ENCODE results near the gene TMEM203.

Gene TMEM203

DNA sequence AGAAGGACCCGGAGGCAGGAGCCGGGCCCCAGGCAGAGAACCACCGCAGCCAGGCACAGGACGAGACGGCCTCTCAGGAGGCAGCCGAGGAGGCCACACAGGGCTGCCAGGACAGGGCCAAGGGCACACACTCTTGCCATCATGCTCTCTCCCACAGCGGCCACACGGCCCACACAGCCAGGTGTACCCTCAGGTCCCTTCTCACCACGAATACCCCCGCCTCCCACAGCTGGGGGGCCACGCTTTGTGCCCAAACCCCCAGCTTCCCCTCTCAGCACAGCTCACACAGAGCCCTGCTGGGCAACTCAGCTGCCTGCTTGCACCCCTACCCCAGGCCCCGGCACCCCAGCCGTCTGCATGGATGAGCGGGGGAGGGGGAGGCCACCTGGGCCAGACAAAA lies 11.7 kb downstream of the TMEM203 start:
- Histone ChIP-seq H3K27me3 (replicated peaks; ENCODE audit: control insufficient read depth, insufficient read depth, low read length) (no peaks in the 10 kb centered on the region), H3K9me3 (ENCODE audit: control insufficient read depth, low read length) (no peaks in the 10 kb centered on the region), H3K4me3 (ENCODE audit: low read length) (no peak overlapping the region), H3K9ac (ENCODE audit: low read length) (no peak overlapping the region), H3K36me3 (ENCODE audit: control insufficient read depth, insufficient read depth, low read length, severe bottlenecking) (peaks cover 24% of the 10 kb centered on the region), H3K4me1 (ENCODE audit: control insufficient read depth, insufficient read depth, low read length) (peaks cover 24% of the 10 kb centered on the region)
- no peak for DNase-seq (ENCODE audit: low read depth)

DNA sequence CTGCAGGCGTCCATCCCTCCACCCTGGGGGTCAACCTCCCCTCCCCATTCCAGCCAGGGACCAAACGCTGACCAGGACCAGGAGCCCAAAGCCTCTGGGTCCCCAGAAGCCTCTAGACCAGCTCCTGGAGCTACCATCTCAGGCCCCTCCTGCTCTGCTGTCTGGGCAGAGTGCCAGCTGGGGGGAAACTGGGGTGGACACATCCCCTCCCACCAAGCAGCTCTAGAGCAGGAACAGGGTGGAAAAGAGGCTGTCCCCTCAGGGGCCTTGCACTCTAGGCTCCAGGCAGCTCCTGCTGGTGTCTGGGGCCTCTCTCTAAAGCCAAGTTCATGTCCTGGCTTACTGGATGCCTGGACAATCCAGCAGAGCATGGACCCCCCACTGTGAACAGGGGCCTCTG lies 12.6 kb downstream of the TMEM203 start:
- no peaks in the 10 kb centered on the region for H3K27me3 ChIP-seq (replicated peaks; ENCODE audit: control insufficient read depth, insufficient read depth, low read length)
- H3K4me1 ChIP-seq (ENCODE audit: control insufficient read depth, insufficient read depth, low read length): peaks cover 18% of the 10 kb centered on the region
- H3K36me3 ChIP-seq (ENCODE audit: control insufficient read depth, insufficient read depth, low read length, severe bottlenecking): peaks cover 24% of the 10 kb centered on the region
- DNase-seq (ENCODE audit: low read depth): no peak
- no peak overlapping the region for H3K4me3 ChIP-seq (ENCODE audit: low read length)
- no peak overlapping the region for H3K9ac ChIP-seq (ENCODE audit: low read length)
- no peaks in the 10 kb centered on the region for H3K9me3 ChIP-seq (ENCODE audit: control insufficient read depth, low read length)

DNA sequence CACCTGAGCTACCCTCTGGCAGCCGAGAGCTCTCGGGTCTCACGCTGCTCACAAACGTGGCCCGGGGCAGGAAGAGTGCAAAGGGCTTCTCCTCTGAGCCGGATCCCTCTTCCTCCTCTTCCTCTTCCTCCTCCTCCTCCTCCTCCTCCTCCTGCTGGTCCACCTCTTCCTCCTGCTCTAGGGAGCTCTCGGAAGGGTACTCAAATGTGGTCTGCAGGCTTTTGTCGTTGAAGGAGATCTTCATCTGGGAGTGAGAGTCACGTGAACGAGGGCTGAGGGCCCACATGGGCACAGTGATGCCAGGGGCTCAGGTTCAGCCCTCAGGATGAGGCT lies 13.0 kb downstream of the TMEM203 start:
- H3K4me1 ChIP-seq (ENCODE audit: control insufficient read depth, insufficient read depth, low read length): peaks cover 22% of the 10 kb centered on the region
- H3K4me3 ChIP-seq (ENCODE audit: low read length): no peak overlapping the region
- DNase-seq (ENCODE audit: low read depth): no peak
- peaks cover 24% of the 10 kb centered on the region for H3K36me3 ChIP-seq (ENCODE audit: control insufficient read depth, insufficient read depth, low read length, severe bottlenecking)
- no peak overlapping the region for H3K9ac ChIP-seq (ENCODE audit: low read length)
- no peaks in the 10 kb centered on the region for H3K27me3 ChIP-seq (replicated peaks; ENCODE audit: control insufficient read depth, insufficient read depth, low read length)
- H3K9me3 ChIP-seq (ENCODE audit: control insufficient read depth, low read length): no peaks in the 10 kb centered on the region

GRCh38 chr9:137191691-137192447 lies 13.6 kb downstream of the TMEM203 start:
- Histone ChIP-seq H3K4me3 (ENCODE audit: low read length) (no peak overlapping the region), H3K27me3 (replicated peaks; ENCODE audit: control insufficient read depth, insufficient read depth, low read length) (no peaks in the 10 kb centered on the region), H3K9ac (ENCODE audit: low read length) (peak overlapping the region; percentile 1), H3K36me3 (ENCODE audit: control insufficient read depth, insufficient read depth, low read length, severe bottlenecking) (peaks cover 24% of the 10 kb centered on the region), H3K9me3 (ENCODE audit: control insufficient read depth, low read length) (no peaks in the 10 kb centered on the region), H3K4me1 (ENCODE audit: control insufficient read depth, insufficient read depth, low read length) (peaks cover 28% of the 10 kb centered on the region)
- no peak for DNase-seq (ENCODE audit: low read depth)

GRCh38 chr9:137191245-137191644 lies 14.2 kb downstream of the TMEM203 start:
- Histone ChIP-seq H3K4me3 (ENCODE audit: low read length) (no peak overlapping the region), H3K9me3 (ENCODE audit: control insufficient read depth, low read length) (no peaks in the 10 kb centered on the region), H3K4me1 (ENCODE audit: control insufficient read depth, insufficient read depth, low read length) (peaks cover 34% of the 10 kb centered on the region), H3K27me3 (replicated peaks; ENCODE audit: control insufficient read depth, insufficient read depth, low read length) (no peaks in the 10 kb centered on the region), H3K36me3 (ENCODE audit: control insufficient read depth, insufficient read depth, low read length, severe bottlenecking) (peaks cover 24% of the 10 kb centered on the region), H3K9ac (ENCODE audit: low read length) (peak overlapping the region; percentile 1)
- DNase-seq (ENCODE audit: low read depth): no peak

DNA sequence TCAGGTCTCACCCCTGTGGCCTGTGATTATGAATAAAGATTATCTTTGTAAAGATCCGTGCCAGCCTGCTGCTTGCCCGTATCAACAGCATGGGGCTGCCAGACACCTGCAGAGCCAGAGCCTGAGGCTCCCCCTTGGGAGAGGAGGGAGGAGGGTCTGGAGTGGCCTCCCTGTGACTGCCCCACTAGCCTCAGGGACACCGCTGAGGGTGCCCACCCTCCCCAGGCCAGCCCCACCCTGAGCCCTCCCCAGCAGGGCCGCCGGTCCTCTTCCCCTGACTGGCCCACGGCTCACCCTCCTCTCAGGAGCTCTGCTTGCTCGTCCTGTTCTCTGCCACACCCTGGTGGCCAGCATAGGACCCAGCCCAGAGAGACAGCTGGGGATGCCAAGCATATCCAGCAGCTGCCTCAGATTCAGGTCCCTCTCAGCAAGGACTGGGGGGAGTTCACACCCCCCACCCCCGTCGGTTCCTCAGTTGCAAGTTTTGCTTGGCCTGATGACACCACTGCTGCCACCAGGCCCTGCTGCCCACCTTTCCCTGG lies 15.1 kb downstream of the TMEM203 start:
- peak overlapping the region; percentile 99 for H3K9ac ChIP-seq (ENCODE audit: low read length)
- H3K36me3 ChIP-seq (ENCODE audit: control insufficient read depth, insufficient read depth, low read length, severe bottlenecking): peaks cover 28% of the 10 kb centered on the region
- no peak overlapping the region for H3K4me3 ChIP-seq (ENCODE audit: low read length)
- DNase-seq (ENCODE audit: low read depth): no peak
- no peaks in the 10 kb centered on the region for H3K9me3 ChIP-seq (ENCODE audit: control insufficient read depth, low read length)
- H3K27me3 ChIP-seq (replicated peaks; ENCODE audit: control insufficient read depth, insufficient read depth, low read length): no peaks in the 10 kb centered on the region
- peaks cover 32% of the 10 kb centered on the region for H3K4me1 ChIP-seq (ENCODE audit: control insufficient read depth, insufficient read depth, low read length)

DNA sequence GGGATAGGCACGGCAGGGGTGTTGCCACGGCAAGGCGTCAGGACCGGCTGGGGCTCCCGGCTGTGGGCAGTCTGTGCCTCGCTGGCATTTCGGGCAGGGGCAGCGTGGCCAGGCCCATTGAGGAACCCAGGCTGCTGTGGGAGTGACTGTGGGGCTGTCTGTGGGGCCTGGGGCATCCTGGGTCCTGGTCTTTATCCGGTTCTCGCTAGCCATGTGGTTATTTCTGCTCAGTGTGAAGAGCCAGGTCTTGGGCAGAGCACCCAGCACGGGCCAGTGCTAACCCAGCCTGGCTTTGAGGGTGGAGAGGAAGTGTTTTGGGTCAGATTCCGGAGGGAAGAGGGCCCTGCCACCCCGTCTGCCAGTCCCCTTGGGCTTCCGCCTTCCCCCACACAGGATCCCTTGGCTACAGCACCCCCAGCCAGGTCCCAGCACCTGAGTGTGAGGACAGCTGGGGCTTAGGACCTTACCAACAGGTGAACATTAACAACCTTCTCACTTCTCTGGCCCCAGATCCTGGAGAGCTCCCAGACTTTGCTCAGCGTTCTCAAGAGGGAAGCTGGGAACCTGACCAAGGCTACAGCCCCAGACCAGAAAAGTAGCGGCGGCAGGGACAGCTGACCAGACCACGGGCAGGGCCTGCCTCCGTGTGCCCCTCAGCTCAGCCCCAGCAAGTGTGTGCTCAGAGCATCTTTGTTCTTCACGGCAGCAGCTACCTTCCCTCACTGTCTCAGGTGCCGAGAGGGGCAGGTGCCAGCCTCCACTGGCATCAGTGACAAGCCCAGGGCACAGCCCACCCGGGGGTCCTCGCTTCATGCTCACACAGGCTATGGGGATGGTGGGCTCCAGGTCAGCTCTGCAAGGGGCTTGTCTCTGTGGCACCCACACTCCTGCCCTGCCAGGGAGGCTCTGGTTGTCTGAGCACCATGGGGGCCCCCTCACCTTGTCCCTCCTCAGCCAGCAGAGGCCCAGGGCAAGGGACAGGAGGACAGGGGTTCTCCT lies 15.9 kb downstream of the TMEM203 start:
- H3K4me3 ChIP-seq (ENCODE audit: low read length): peak overlapping the region; percentile 99
- peaks cover 31% of the 10 kb centered on the region for H3K4me1 ChIP-seq (ENCODE audit: control insufficient read depth, insufficient read depth, low read length)
- no peak for DNase-seq (ENCODE audit: low read depth)
- peak overlapping the region; percentile 99 for H3K9ac ChIP-seq (ENCODE audit: low read length)
- no peaks in the 10 kb centered on the region for H3K27me3 ChIP-seq (replicated peaks; ENCODE audit: control insufficient read depth, insufficient read depth, low read length)
- H3K36me3 ChIP-seq (ENCODE audit: control insufficient read depth, insufficient read depth, low read length, severe bottlenecking): peaks cover 34% of the 10 kb centered on the region
- no peaks in the 10 kb centered on the region for H3K9me3 ChIP-seq (ENCODE audit: control insufficient read depth, low read length)

DNA sequence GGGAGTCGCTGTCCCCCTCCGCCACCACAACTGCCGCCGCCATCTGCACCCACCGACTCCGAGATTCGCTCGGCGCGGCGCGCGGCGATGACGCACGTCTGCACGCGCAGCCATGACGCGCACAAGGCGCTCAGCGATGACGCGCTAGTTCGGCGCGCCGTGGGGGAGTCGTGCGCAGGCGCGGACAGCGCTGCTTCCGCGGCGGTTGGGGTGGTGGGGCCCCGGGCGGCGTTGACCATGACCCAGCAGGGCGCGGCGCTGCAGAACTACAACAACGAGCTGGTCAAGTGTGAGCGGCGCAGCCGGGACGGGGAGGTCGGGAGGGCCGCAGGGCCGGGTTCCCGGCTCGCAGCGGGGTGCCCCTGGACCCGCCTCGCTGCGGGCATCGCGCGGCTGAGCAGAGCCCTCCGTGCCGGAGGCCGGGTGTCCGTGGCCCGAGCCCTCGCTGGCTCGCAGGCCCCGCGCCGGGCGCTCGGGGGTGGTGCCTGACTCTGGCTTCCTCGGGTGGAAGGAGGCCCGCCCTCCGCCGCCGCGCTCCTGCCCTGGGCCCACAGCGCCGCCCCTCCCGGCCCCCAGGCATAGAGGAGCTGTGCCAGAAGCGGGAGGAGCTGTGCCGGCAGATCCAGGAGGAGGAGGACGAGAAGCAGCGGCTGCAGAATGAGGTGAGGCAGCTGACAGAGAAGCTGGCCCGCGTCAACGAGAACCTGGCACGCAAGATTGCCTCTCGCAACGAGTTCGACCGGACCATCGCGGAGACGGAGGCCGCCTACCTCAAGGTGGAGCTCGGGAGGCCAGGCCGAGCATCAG lies 16.8 kb downstream of the TMEM203 start, which contains the start of the genes ANAPC2 and SSNA1:
Gene ANAPC2, minus strand, starts transcription at position 71 of the 807 bp plus-strand sequence. Its CDS starts 28 bp downstream, at position 43.
Gene SSNA1, plus strand, starts transcription at position 187 of the 807 bp plus-strand sequence. Its CDS starts 51 bp downstream, at position 238.
- Histone ChIP-seq H3K36me3 (ENCODE audit: control insufficient read depth, insufficient read depth, low read length, severe bottlenecking) (peaks cover 43% of the 10 kb centered on the region), H3K4me3 (ENCODE audit: low read length) (peak within 1 kb of the TSS; percentile 99), H3K9ac (ENCODE audit: low read length) (peak within 1 kb of the TSS; percentile 99), H3K9me3 (ENCODE audit: control insufficient read depth, low read length) (no peaks in the 10 kb centered on the region), H3K27me3 (replicated peaks; ENCODE audit: control insufficient read depth, insufficient read depth, low read length) (no peaks in the 10 kb centered on the region), H3K4me1 (ENCODE audit: control insufficient read depth, insufficient read depth, low read length) (peaks cover 31% of the 10 kb centered on the region)
- peak; percentile 96 for DNase-seq (ENCODE audit: low read depth)

GRCh38 chr9:137188086-137188489 lies 17.4 kb downstream of the TMEM203 start:
- Histone ChIP-seq H3K4me3 (ENCODE audit: low read length) (peak overlapping the region; percentile 99), H3K9ac (ENCODE audit: low read length) (peak overlapping the region; percentile 99), H3K4me1 (ENCODE audit: control insufficient read depth, insufficient read depth, low read length) (peaks cover 31% of the 10 kb centered on the region), H3K36me3 (ENCODE audit: control insufficient read depth, insufficient read depth, low read length, severe bottlenecking) (peaks cover 49% of the 10 kb centered on the region), H3K27me3 (replicated peaks; ENCODE audit: control insufficient read depth, insufficient read depth, low read length) (no peaks in the 10 kb centered on the region), H3K9me3 (ENCODE audit: control insufficient read depth, low read length) (no peaks in the 10 kb centered on the region)
- DNase-seq (ENCODE audit: low read depth): no peak

DNA sequence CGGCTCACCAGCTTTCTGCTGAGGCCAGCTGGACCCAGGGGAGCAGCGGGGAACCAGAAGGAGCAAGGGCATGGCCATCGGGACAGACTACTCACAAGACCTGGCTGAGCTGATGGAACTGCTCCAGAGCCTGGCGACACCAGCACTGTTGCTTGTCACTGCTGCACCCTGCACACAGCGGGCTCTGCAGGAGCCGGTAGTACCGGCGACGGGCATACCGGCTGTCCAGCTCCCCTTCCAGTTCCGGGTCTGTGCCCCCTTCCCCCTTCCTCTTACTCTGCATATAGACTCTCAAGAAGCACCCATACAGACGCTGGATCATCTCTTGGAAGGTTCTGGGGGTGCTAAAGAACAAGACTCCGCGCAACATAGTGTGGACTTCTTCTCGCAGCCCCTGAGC lies 18.1 kb downstream of the TMEM203 start:
- Histone ChIP-seq H3K27me3 (replicated peaks; ENCODE audit: control insufficient read depth, insufficient read depth, low read length) (no peaks in the 10 kb centered on the region), H3K9me3 (ENCODE audit: control insufficient read depth, low read length) (no peaks in the 10 kb centered on the region), H3K4me3 (ENCODE audit: low read length) (peak overlapping the region; percentile 99), H3K36me3 (ENCODE audit: control insufficient read depth, insufficient read depth, low read length, severe bottlenecking) (peaks cover 56% of the 10 kb centered on the region), H3K4me1 (ENCODE audit: control insufficient read depth, insufficient read depth, low read length) (peaks cover 31% of the 10 kb centered on the region), H3K9ac (ENCODE audit: low read length) (peak overlapping the region; percentile 99)
- DNase-seq (ENCODE audit: low read depth): no peak

All from adipocyte (in vitro differentiated cells).